PC-9 (cell line): ENCODE measurements around the gene FADS6. TPM values are rescaled to one million over a fixed set of nuclear protein-coding genes. Genes with fewer than 3 reads are reported as not detected.
A peak's percentile ranks its signal among the peaks of the same experiment; 100 is the strongest.

ENCODE experiments used
- BruUV-seq: library from RNA; stranded (reverse); fragments of 400-500 nt; replicated peaks from 2 replicates; lab custom pipeline; 2021; lab: Mats Ljungman, UMichigan
- CTCF ChIA-PET: fragments of 300-600 bp; sonication (Branson Sonifier 250); formaldehyde crosslinking; loops from one replicate; lab custom pipeline; 2022; ENCODE audit warnings: antibody characterized with exemption; lab: Charles Lee
- POLR2A ChIA-PET: fragments of 300-600 bp; sonication (Branson Sonifier 250); formaldehyde crosslinking; loops from one replicate; lab custom pipeline; 2022; ENCODE audit warnings: antibody characterized with exemption; ENCODE audit not compliant: unreplicated experiment; lab: Charles Lee
- DNase-seq, 2 experiments: peaks; one replicate each; pipeline versions ENCODE4 v3.0.0 to v3.0.0-alpha.2; 2015 to 2022; ENCODE audit warnings: mixed read lengths in 1 of 2
- H2AFZ ChIP-seq: fragments of 200-600 bp; sonication (generic); 2 replicates; pipeline ENCODE4 v1.8.1; 2017; ENCODE audit warnings: antibody characterized with exemption
- H3F3A ChIP-seq: fragments of 200-600 bp; sonication (generic); 2 replicates; pipeline ENCODE4 v1.8.1; 2017; ENCODE audit warnings: antibody characterized with exemption, mild to moderate bottlenecking, low read depth; ENCODE audit not compliant: insufficient read depth
- H3K27ac ChIP-seq: fragments of 200-600 bp; sonication (generic); 2 replicates; pipeline ENCODE4 v1.6.1; 2016; ENCODE audit warnings: mixed run types
- H3K27me3 ChIP-seq: fragments of 200-600 bp; sonication (generic); 2 replicates; pipeline ENCODE4 v1.6.1; 2016; ENCODE audit warnings: low read depth, mixed run types; ENCODE audit not compliant: insufficient read depth
- H3K36me3 ChIP-seq: fragments of 200-600 bp; sonication (generic); 2 replicates; pipeline ENCODE4 v1.6.1; 2016; ENCODE audit warnings: low read depth, mixed run types
- H3K4me1 ChIP-seq: fragments of 200-600 bp; sonication (generic); replicated peaks from 2 replicates; pipeline ENCODE4 v1.6.1; 2016; ENCODE audit warnings: mixed run types; ENCODE audit not compliant: insufficient read depth
- H3K4me2 ChIP-seq: fragments of 200-600 bp; sonication (generic); 2 replicates; pipeline ENCODE4 v1.6.1; 2017; ENCODE audit warnings: mixed run types
- H3K4me3 ChIP-seq: fragments of 200-600 bp; sonication (generic); 2 replicates; pipeline ENCODE4 v1.6.1; 2016; ENCODE audit warnings: mixed run types
- H3K79me2 ChIP-seq: fragments of 200-600 bp; sonication (generic); 2 replicates; pipeline ENCODE4 v1.6.1; 2017; ENCODE audit warnings: low read depth, mixed run types
- H3K9me2 ChIP-seq: fragments of 200-600 bp; sonication (generic); 2 replicates; pipeline ENCODE4 v1.8.1; 2017; ENCODE audit warnings: mild to moderate bottlenecking; ENCODE audit not compliant: insufficient read depth
- H3K9me3 ChIP-seq: fragments of 200-600 bp; sonication (generic); 2 replicates; pipeline ENCODE4 v1.8.1; 2016; ENCODE audit warnings: low read depth; ENCODE audit not compliant: insufficient read depth
- H4K20me1 ChIP-seq: fragments of 200-600 bp; sonication (generic); 2 replicates; pipeline ENCODE4 v1.8.1; 2017; ENCODE audit not compliant: insufficient read depth
- EZH2 ChIP-seq: fragments of 200-600 bp; sonication (generic); IDR thresholded peaks from 2 replicates; pipeline ENCODE4 v1.8.0; 2017; ENCODE audit warnings: antibody characterized with exemption, low read depth
- intact Hi-C: fragments of 100-400 bp; cut with micrococcal nuclease; formaldehyde crosslinking; loops from one replicate; pipeline ENCODE4 v1.10.0; 2022; ENCODE audit not compliant: unreplicated experiment
- total RNA-seq: library from RNA; stranded (reverse); gene quantifications from 2 replicates; pipeline ENCODE4 v1.2.3, GENCODE V29; 2021
- TF ChIP-seq, protein P1 (sequence below): fragments of 200-600 bp; sonication (generic); conservative IDR thresholded peaks from 2 replicates; pipeline ENCODE4 v1.6.1; 2017; ENCODE audit warnings: mixed run types, antibody characterized with exemption, mild to moderate bottlenecking, moderate library complexity

Gene FADS6
- total RNA-seq, 1 experiment from 2014 or later = not detected

DNA sequence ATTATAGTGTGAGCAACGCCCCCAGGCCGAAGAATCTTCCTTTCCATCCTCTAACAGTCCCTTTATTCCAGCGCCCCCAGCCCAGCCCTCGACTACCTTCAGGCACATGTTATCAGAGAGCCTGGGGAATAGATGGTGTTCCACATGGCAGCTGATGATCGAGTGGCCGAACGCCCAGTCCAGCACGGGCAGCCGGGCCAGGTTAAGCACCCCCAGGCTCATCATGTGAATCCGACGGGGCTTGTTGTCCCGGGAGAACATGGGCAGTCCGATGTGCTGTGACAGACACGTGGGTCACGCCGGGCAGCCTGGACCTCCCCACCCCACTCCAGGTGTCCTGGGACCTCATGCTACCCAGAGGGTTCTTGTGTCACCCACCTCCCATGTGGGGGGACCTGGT, 14.1 kb downstream of the FADS6 start:
- no peaks in the 10 kb centered on the region for H3K36me3 ChIP-seq
- DNase-seq = no peak
- H3K27me3 ChIP-seq = no peaks in the 10 kb centered on the region
- H3K9me3 ChIP-seq = no peaks in the 10 kb centered on the region
- H3K79me2 ChIP-seq = no peaks in the 10 kb centered on the region
- 0 out of 2 replicates have a peak, but pooled peaks cover 4% of the 10 kb centered on the region for H3F3A ChIP-seq
- no peak overlapping the region for H3K4me2 ChIP-seq
- no peak overlapping the region for H3K4me3 ChIP-seq
- H4K20me1 ChIP-seq = no peaks in the 10 kb centered on the region
- H3K9me2 ChIP-seq = no peaks in the 10 kb centered on the region
- ChIA-PET CTCF (no interaction called here), POLR2A (no interaction called here)
- H2AFZ ChIP-seq = no peak overlapping the region
- TF ChIP-seq, protein P1, sequence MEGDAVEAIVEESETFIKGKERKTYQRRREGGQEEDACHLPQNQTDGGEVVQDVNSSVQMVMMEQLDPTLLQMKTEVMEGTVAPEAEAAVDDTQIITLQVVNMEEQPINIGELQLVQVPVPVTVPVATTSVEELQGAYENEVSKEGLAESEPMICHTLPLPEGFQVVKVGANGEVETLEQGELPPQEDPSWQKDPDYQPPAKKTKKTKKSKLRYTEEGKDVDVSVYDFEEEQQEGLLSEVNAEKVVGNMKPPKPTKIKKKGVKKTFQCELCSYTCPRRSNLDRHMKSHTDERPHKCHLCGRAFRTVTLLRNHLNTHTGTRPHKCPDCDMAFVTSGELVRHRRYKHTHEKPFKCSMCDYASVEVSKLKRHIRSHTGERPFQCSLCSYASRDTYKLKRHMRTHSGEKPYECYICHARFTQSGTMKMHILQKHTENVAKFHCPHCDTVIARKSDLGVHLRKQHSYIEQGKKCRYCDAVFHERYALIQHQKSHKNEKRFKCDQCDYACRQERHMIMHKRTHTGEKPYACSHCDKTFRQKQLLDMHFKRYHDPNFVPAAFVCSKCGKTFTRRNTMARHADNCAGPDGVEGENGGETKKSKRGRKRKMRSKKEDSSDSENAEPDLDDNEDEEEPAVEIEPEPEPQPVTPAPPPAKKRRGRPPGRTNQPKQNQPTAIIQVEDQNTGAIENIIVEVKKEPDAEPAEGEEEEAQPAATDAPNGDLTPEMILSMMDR = no peak
- TF ChIP-seq EZH2 = no peak
- peaks cover 13% of the 10 kb centered on the region for H3K4me1 ChIP-seq
- BruUV-seq = no TSS peak
- intact Hi-C loops = no loop called here
- H3K27ac ChIP-seq = no peak overlapping the region

DNA sequence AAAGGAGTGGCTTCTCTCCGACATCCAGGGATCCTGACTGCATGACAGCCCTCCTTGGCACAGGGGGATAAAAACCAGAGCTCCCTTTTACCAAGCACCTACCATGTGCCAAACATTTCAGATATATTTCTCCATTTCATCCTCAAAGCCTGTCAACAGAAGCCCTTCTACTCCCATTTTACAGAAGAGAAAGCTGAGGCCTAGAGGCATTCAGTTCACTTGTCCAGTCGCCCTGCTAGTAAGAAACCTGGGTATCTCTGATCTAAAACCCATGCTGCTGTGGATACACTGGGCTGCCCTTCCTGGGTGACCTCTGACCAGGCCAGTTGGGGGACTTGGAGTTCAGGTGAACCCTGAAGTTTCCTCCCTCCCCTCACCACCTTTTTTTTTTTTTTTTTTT, 14.8 kb downstream of the FADS6 start:
- no peak overlapping the region for H3K4me2 ChIP-seq
- no peak overlapping the region for H3K4me3 ChIP-seq
- ChIA-PET POLR2A (interaction anchor here (0.6 to 1.0 kb wide), 2 partner anchors 103 to 156 kb away, joined by 3 to 5 read pairs; partner anchors contain the start of gene NAT9), CTCF (interaction anchor here (0.5 to 0.9 kb wide), 6 partner anchors 9 to 325 kb away, joined by 3 to 14 read pairs (median 4); no protein-coding TSS in a partner anchor)
- H3K4me1 ChIP-seq = peaks cover 18% of the 10 kb centered on the region
- H4K20me1 ChIP-seq = no peaks in the 10 kb centered on the region
- H3K9me2 ChIP-seq = no peaks in the 10 kb centered on the region
- H3K36me3 ChIP-seq = no peaks in the 10 kb centered on the region
- H3K27me3 ChIP-seq = no peaks in the 10 kb centered on the region
- H3K79me2 ChIP-seq = no peaks in the 10 kb centered on the region
- TF ChIP-seq, protein P1 = no peak
- no peak for TF ChIP-seq EZH2
- no peak overlapping the region for H3K27ac ChIP-seq
- intact Hi-C loops = no loop called here
- DNase-seq = no peak
- BruUV-seq = no TSS peak
- H3K9me3 ChIP-seq = no peaks in the 10 kb centered on the region
- H2AFZ ChIP-seq = no peak overlapping the region
- H3F3A ChIP-seq = 0 out of 2 replicates have a peak, but pooled peaks cover 4% of the 10 kb centered on the region

DNA sequence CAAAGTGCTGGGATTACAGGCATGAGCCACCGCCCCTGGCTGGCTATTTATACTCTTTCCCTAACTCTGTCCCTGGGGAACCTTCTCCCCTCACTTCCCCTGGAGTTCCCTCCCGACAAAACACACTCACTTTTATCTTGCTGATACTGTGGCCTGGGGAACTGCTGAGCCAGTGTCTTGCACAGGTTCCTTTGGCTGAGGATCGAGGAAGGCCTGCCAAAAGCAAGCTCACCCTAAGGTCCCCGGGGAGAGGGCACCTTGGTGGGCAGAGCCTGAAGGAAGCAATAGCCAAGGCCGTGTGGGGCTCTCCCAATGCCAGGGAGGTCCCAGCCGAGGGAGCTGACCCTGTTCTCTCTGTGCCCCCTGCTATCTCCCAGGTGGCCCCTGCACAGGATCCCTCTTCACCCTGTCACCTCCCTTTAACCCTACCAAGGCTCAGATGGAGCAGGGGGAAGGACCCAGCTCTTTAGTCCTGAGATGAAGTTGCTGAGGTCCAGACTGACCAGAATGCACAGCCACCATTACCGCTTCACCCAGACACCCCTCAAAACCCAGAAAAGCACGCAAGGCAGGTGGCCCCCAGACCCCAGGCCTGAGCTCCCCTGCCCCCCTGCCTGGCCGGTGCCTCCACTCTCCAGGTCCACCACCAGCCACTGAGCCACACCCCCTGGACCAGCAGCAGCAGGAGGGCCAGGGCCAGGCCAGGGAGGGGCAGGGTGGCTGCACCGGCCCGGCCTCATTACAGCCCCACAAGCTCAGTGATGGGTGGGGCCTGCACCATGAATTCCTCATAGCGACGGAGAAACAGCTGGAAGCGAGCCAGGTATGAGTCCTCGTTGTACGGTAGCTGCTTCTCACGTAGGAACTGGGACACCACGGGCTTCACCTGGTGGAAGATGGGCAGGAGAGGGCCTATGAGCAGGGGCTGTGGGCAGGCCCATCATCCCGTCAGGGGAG, 15.6 kb downstream of the FADS6 start:
- Histone ChIP-seq H3K4me1 (peaks cover 18% of the 10 kb centered on the region), H3K27ac (no peak overlapping the region), H3K79me2 (no peaks in the 10 kb centered on the region), H4K20me1 (no peaks in the 10 kb centered on the region), H3K4me2 (peak overlapping the region; percentile 34), H3K4me3 (no peak overlapping the region), H2AFZ (no peak overlapping the region), H3K9me2 (no peaks in the 10 kb centered on the region), H3K36me3 (no peaks in the 10 kb centered on the region), H3K27me3 (no peaks in the 10 kb centered on the region), H3K9me3 (no peaks in the 10 kb centered on the region), H3F3A (0 out of 2 replicates have a peak, but pooled peaks cover 4% of the 10 kb centered on the region)
- ChIA-PET CTCF (interaction anchor here (0.6 to 0.9 kb wide), 4 partner anchors 16 to 133 kb away, joined by 3 to 14 read pairs (median 7); no protein-coding TSS in a partner anchor), POLR2A (interaction anchor here (0.5 to 1.0 kb wide), 3 partner anchors 102 to 1569 kb away, joined by 3 to 5 read pairs (median 3); partner anchors contain the start of gene NAT9)
- TF ChIP-seq, protein P1 = no peak
- no peak for TF ChIP-seq EZH2
- intact Hi-C loops = no loop called here
- BruUV-seq = no TSS peak
- peak; percentile 79 to 88 for DNase-seq
